Panc1 (cell line): ENCODE data around the gene LNX2.

Source experiments
- POLR2AphosphoS5 ChIP-seq: IDR thresholded peaks from 2 replicates; pipeline ENCODE4 v1.6.1; 2012; ENCODE audit warnings: mild to moderate bottlenecking, low read depth, low read length, moderate library complexity
- SIN3A ChIP-seq: IDR thresholded peaks from 2 replicates; pipeline ENCODE4 v1.6.1; 2012; ENCODE audit warnings: low read depth, mild to moderate bottlenecking, low read length, moderate library complexity, borderline replicate concordance; ENCODE audit not compliant: insufficient read depth
- TF ChIP-seq, protein P1 (sequence below): fragments of 450-650 bp; IDR thresholded peaks from 2 replicates; pipeline ENCODE4 v1.5.1; 2017; ENCODE audit warnings: mild to moderate bottlenecking
- TF ChIP-seq, protein P2 (sequence below), 2 experiments: IDR thresholded peaks; 2 replicates each; pipeline ENCODE4 v1.6.1; 2011 to 2012; ENCODE audit warnings: low read depth in 2 of 2, control low read depth in 1 of 2, low read length in 1 of 2, mild to moderate bottlenecking in 1 of 2, moderate library complexity in 1 of 2; ENCODE audit not compliant: insufficient read depth in 1 of 2

DNA sequence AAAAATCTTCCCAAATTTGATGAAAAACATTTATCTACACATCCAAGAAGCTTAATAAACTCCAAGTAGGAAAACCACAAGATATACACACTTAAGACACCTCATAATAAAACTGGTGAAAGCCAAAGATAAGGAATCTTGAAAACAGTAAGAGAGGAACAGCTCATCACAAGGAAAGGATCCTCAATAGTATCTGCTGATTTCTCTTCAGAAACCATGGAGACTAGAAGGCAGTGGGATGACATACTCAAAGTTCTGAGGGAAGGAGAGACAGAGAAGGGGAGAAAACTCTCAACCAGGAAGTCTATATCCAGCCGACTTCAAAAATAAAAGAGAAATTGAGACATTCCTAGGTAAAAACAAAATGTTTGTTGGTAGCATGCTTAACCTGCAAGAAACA, 45.7 kb downstream of the LNX2 start:
- TF ChIP-seq, protein P1, sequence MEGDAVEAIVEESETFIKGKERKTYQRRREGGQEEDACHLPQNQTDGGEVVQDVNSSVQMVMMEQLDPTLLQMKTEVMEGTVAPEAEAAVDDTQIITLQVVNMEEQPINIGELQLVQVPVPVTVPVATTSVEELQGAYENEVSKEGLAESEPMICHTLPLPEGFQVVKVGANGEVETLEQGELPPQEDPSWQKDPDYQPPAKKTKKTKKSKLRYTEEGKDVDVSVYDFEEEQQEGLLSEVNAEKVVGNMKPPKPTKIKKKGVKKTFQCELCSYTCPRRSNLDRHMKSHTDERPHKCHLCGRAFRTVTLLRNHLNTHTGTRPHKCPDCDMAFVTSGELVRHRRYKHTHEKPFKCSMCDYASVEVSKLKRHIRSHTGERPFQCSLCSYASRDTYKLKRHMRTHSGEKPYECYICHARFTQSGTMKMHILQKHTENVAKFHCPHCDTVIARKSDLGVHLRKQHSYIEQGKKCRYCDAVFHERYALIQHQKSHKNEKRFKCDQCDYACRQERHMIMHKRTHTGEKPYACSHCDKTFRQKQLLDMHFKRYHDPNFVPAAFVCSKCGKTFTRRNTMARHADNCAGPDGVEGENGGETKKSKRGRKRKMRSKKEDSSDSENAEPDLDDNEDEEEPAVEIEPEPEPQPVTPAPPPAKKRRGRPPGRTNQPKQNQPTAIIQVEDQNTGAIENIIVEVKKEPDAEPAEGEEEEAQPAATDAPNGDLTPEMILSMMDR = no peak
- TF ChIP-seq POLR2AphosphoS5 (no peak), SIN3A (no peak)
- TF ChIP-seq, protein P2, sequence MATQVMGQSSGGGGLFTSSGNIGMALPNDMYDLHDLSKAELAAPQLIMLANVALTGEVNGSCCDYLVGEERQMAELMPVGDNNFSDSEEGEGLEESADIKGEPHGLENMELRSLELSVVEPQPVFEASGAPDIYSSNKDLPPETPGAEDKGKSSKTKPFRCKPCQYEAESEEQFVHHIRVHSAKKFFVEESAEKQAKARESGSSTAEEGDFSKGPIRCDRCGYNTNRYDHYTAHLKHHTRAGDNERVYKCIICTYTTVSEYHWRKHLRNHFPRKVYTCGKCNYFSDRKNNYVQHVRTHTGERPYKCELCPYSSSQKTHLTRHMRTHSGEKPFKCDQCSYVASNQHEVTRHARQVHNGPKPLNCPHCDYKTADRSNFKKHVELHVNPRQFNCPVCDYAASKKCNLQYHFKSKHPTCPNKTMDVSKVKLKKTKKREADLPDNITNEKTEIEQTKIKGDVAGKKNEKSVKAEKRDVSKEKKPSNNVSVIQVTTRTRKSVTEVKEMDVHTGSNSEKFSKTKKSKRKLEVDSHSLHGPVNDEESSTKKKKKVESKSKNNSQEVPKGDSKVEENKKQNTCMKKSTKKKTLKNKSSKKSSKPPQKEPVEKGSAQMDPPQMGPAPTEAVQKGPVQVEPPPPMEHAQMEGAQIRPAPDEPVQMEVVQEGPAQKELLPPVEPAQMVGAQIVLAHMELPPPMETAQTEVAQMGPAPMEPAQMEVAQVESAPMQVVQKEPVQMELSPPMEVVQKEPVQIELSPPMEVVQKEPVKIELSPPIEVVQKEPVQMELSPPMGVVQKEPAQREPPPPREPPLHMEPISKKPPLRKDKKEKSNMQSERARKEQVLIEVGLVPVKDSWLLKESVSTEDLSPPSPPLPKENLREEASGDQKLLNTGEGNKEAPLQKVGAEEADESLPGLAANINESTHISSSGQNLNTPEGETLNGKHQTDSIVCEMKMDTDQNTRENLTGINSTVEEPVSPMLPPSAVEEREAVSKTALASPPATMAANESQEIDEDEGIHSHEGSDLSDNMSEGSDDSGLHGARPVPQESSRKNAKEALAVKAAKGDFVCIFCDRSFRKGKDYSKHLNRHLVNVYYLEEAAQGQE (IDR thresholded peaks at IDR 0.05; ENCODE audit: insufficient read depth in 1 of 2, low read depth in 2 of 2, low read length in 1 of 2) = no peak
